ENCODE data around the gene NRCAM.

- no peak for TF ChIP-seq CTCF (conservative IDR thresholded peaks at IDR 0.05; ENCODE audit: low read depth, low read length)
- no peak for TF ChIP-seq EZH2 (IDR thresholded peaks at IDR 0.05; ENCODE audit: borderline replicate concordance, low read depth, low read length, poor library complexity, severe bottlenecking)
Measured at GRCh38 chr7:108246227-108246837, 209.9 kb downstream of the NRCAM start.

Data from A673 (cell line).